GM23338 (cell line): ENCODE results near the gene ITFG1. TPM values are rescaled to one million over a fixed set of nuclear protein-coding genes. Genes with fewer than 3 reads are reported as not detected.

Experiments used
- ATAC-seq: fragments of 200-7000 bp; cut with Tn5 transposase; 3 replicates; pipeline ENCODE4 v1.9.1; 2020
- DNase-seq: peaks from one replicate; pipeline ENCODE4 v3.0.0-alpha.2; 2015; ENCODE audit warnings: low spot score
- H2AFZ ChIP-seq: fragments of 200-600 bp; sonication (generic); 2 replicates; pipeline ENCODE4 v1.8.0; 2016; ENCODE audit warnings: antibody characterized with exemption, mild to moderate bottlenecking, moderate library complexity
- H3F3A ChIP-seq: fragments of 200-600 bp; sonication (generic); replicated peaks from 2 replicates; pipeline ENCODE4 v1.8.0; 2017; ENCODE audit warnings: antibody characterized with exemption, mixed run types, low read depth
- H3K27ac ChIP-seq: fragments of 200-600 bp; sonication (generic); 2 replicates; pipeline ENCODE4 v1.6.1; 2016; ENCODE audit warnings: low read depth
- H3K27me3 ChIP-seq: fragments of 200-600 bp; sonication (generic); 2 replicates; pipeline ENCODE4 v1.8.0; 2016; ENCODE audit warnings: mild to moderate bottlenecking, mixed run types, moderate library complexity; ENCODE audit not compliant: insufficient read depth
- H3K36me3 ChIP-seq: fragments of 200-600 bp; sonication (generic); 2 replicates; pipeline ENCODE4 v1.8.0; 2016; ENCODE audit warnings: mild to moderate bottlenecking; ENCODE audit not compliant: insufficient read depth
- H3K4me1 ChIP-seq: fragments of 200-600 bp; sonication (generic); 2 replicates; pipeline ENCODE4 v1.8.0; 2016; ENCODE audit warnings: mild to moderate bottlenecking, moderate library complexity; ENCODE audit not compliant: insufficient read depth
- H3K4me2 ChIP-seq: fragments of 200-600 bp; sonication (generic); 2 replicates; pipeline ENCODE4 v1.7.1; 2017; ENCODE audit warnings: mixed run types
- H3K4me3 ChIP-seq: fragments of 200-600 bp; sonication (generic); 2 replicates; pipeline ENCODE4 v1.6.1; 2016; ENCODE audit warnings: mixed run types
- H3K79me2 ChIP-seq: fragments of 200-600 bp; sonication (generic); replicated peaks from 2 replicates; pipeline ENCODE4 v1.8.0; 2017; ENCODE audit warnings: mild to moderate bottlenecking; ENCODE audit not compliant: insufficient read depth
- H3K9me2 ChIP-seq: fragments of 200-600 bp; sonication (generic); 2 replicates; pipeline ENCODE4 v1.8.0; 2017; ENCODE audit not compliant: insufficient read depth
- H4K20me1 ChIP-seq: fragments of 200-600 bp; sonication (generic); replicated peaks from 2 replicates; pipeline ENCODE4 v1.8.0; 2017; ENCODE audit warnings: mild to moderate bottlenecking; ENCODE audit not compliant: insufficient read depth
- H3K27ac Mint-ChIP-seq: 2 replicates; pipeline ENCODE4 v1.8.0; 2020; ENCODE audit warnings: inconsistent platforms, mild to moderate bottlenecking, moderate library complexity, mixed read lengths
- H3K27me3 Mint-ChIP-seq: 3 replicates; pipeline ENCODE4 v1.8.0; 2022; ENCODE audit warnings: low read depth, mild to moderate bottlenecking, moderate library complexity, mixed read lengths, inconsistent platforms; ENCODE audit not compliant: insufficient read depth, poor library complexity
- H3K36me3 Mint-ChIP-seq: 3 replicates; pipeline ENCODE4 v1.8.0; 2021; ENCODE audit warnings: low read depth, mild to moderate bottlenecking, inconsistent platforms, moderate library complexity, mixed read lengths
- H3K4me1 Mint-ChIP-seq: 3 replicates; pipeline ENCODE4 v1.8.0; 2020; ENCODE audit warnings: mild to moderate bottlenecking, inconsistent platforms, mixed read lengths
- H3K4me3 Mint-ChIP-seq: 3 replicates; pipeline ENCODE4 v1.8.0; 2021; ENCODE audit warnings: moderate library complexity, mild to moderate bottlenecking, inconsistent platforms, mixed read lengths
- H3K9me3 Mint-ChIP-seq: 3 replicates; pipeline ENCODE4 v1.8.0; 2020; ENCODE audit warnings: moderate library complexity, mild to moderate bottlenecking, inconsistent platforms, mixed read lengths
- CREB1 ChIP-seq: fragments of 250-450 bp; sonication (Bioruptor Pico); IDR thresholded peaks from 2 replicates; pipeline ENCODE4 v1.5.0; 2020; ENCODE audit warnings: low read depth, mild to moderate bottlenecking, moderate library complexity
- EZH2 ChIP-seq: fragments of 200-600 bp; sonication (generic); IDR thresholded peaks from one replicate; pipeline ENCODE4 v1.8.0; 2017; ENCODE audit warnings: antibody characterized with exemption, mild to moderate bottlenecking, low read depth; ENCODE audit not compliant: unreplicated experiment
- EZH2phosphoT487 ChIP-seq: fragments of 200-600 bp; sonication (generic); IDR thresholded peaks from one replicate; pipeline ENCODE4 v1.8.1; 2018; ENCODE audit warnings: antibody characterized with exemption; ENCODE audit not compliant: unreplicated experiment
- JUNB ChIP-seq: IDR thresholded peaks from one replicate; pipeline ENCODE4 v1.6.1; 2016; ENCODE audit warnings: antibody characterized with exemption; ENCODE audit not compliant: unreplicated experiment
- NANOG ChIP-seq: IDR thresholded peaks from 2 replicates; pipeline ENCODE4 v1.6.1; 2016; ENCODE audit warnings: antibody characterized with exemption, borderline replicate concordance
- POLR2AphosphoS5 ChIP-seq: IDR thresholded peaks from 2 replicates; pipeline ENCODE4 v1.6.1; 2016; ENCODE audit warnings: antibody characterized with exemption, low read depth
- STAT1 ChIP-seq: IDR thresholded peaks from one replicate; pipeline ENCODE4 v1.6.1; 2016; ENCODE audit warnings: antibody characterized with exemption; ENCODE audit not compliant: unreplicated experiment
- ZNF114 ChIP-seq: fragments of 250-450 bp; sonication (Bioruptor Pico); IDR thresholded peaks from 2 replicates; pipeline ENCODE4 v1.5.0; 2020; ENCODE audit warnings: mild to moderate bottlenecking, moderate library complexity
- ZNF331 ChIP-seq: fragments of 250-450 bp; sonication (Bioruptor Pico); IDR thresholded peaks from 2 replicates; pipeline ENCODE4 v1.5.0; 2020; ENCODE audit warnings: low read depth, mild to moderate bottlenecking, moderate library complexity
- polyA plus RNA-seq: library from polyadenylated mRNA; unstranded; fragments of >200 nt; fragmentation: Nextera tagmentation; extraction: Ambion mirVana; gene quantifications from 2 replicates; pipeline ENCODE4 v1.2.1, GENCODE V29; 2016
- total RNA-seq: library from RNA; depleted of rRNA; stranded (reverse); fragments of >200 nt; shearing (Covaris generic); gene quantifications from 2 replicates; pipeline ENCODE4 v1.2.3, GENCODE V29; 2014
- TF ChIP-seq, protein P1 (sequence below), 2 experiments: fragments of 200-600 bp in 1 of 2; sonication (generic) in 1 of 2; conservative IDR thresholded peaks; 2 replicates each; pipeline versions ENCODE4 v1.5.1 to v1.6.1; 2016 to 2017; ENCODE audit warnings: antibody characterized with exemption in 2 of 2, low read depth in 2 of 2, mild to moderate bottlenecking in 2 of 2, moderate library complexity in 1 of 2
- TF ChIP-seq, protein P2 (sequence below): fragments of 250-450 bp; sonication (Bioruptor Pico); IDR thresholded peaks from 2 replicates; pipeline ENCODE4 v1.5.0; 2020; ENCODE audit warnings: mild to moderate bottlenecking, moderate library complexity
- TF ChIP-seq, protein P3 (sequence below): IDR thresholded peaks from one replicate; pipeline ENCODE4 v1.6.1; 2018; ENCODE audit warnings: antibody characterized with exemption; ENCODE audit not compliant: unreplicated experiment
- TF ChIP-seq, protein P4 (sequence below): IDR thresholded peaks from 2 replicates; pipeline ENCODE4 v1.6.1; 2016; ENCODE audit warnings: antibody characterized with exemption

The ITFG1 gene
- total and polyA plus RNA-seq, 2 experiments from 2014 or later, result 18.5 to 26.9 TPM

DNA sequence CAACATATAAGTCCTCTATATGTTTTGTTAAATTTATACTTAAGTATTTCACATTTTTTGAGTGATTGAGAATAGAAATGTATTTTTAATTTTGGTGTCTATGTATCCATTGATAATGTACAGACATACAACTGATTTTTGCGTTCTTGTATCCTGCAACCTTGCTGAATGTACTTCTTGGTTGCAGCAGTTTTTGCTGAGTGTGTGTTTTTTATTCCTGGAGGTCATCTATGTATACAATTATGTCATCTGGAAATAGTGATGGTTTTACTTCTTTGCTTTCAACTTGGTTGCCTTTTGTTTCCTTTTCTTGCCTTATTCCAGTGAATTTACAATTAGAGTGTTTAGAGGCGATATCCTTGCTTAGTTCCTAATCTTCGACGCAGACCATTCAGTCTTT is 249.6 kb downstream of the ITFG1 start:
- ATAC-seq (no peak), DNase-seq (no peak)
- Histone ChIP-seq H2AFZ (no peak overlapping the region), H3K36me3 (no peaks in the 10 kb centered on the region), H3K79me2 (no peaks in the 10 kb centered on the region), H3K4me3 (no peak overlapping the region), H3K27me3 (no peaks in the 10 kb centered on the region), H3K4me1 (no peaks in the 10 kb centered on the region), H3K27ac (no peak overlapping the region), H3K4me2 (no peak overlapping the region), H3K9me2 (no peaks in the 10 kb centered on the region), H3F3A (no peaks in the 10 kb centered on the region), H4K20me1 (no peaks in the 10 kb centered on the region)
- H3K27ac Mint-ChIP-seq, result no peak overlapping the region
- no peaks in the 10 kb centered on the region for H3K4me1 Mint-ChIP-seq
- no peaks in the 10 kb centered on the region for H3K9me3 Mint-ChIP-seq
- H3K36me3 Mint-ChIP-seq, result no peaks in the 10 kb centered on the region
- H3K4me3 Mint-ChIP-seq, result no peak overlapping the region
- TF ChIP-seq STAT1 (no peak), EZH2phosphoT487 (no peak), CREB1 (CRISPR knock-in tag) (no peak), JUNB (no peak), NANOG (no peak), EZH2 (no peak), ZNF114 (CRISPR knock-in tag) (no peak), ZNF331 (CRISPR knock-in tag) (no peak), POLR2AphosphoS5 (no peak)
- TF ChIP-seq, protein P1, sequence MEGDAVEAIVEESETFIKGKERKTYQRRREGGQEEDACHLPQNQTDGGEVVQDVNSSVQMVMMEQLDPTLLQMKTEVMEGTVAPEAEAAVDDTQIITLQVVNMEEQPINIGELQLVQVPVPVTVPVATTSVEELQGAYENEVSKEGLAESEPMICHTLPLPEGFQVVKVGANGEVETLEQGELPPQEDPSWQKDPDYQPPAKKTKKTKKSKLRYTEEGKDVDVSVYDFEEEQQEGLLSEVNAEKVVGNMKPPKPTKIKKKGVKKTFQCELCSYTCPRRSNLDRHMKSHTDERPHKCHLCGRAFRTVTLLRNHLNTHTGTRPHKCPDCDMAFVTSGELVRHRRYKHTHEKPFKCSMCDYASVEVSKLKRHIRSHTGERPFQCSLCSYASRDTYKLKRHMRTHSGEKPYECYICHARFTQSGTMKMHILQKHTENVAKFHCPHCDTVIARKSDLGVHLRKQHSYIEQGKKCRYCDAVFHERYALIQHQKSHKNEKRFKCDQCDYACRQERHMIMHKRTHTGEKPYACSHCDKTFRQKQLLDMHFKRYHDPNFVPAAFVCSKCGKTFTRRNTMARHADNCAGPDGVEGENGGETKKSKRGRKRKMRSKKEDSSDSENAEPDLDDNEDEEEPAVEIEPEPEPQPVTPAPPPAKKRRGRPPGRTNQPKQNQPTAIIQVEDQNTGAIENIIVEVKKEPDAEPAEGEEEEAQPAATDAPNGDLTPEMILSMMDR (conservative IDR thresholded peaks at IDR 0.05; ENCODE audit: low read depth in 2 of 2), result no peak
- TF ChIP-seq, protein P2, sequence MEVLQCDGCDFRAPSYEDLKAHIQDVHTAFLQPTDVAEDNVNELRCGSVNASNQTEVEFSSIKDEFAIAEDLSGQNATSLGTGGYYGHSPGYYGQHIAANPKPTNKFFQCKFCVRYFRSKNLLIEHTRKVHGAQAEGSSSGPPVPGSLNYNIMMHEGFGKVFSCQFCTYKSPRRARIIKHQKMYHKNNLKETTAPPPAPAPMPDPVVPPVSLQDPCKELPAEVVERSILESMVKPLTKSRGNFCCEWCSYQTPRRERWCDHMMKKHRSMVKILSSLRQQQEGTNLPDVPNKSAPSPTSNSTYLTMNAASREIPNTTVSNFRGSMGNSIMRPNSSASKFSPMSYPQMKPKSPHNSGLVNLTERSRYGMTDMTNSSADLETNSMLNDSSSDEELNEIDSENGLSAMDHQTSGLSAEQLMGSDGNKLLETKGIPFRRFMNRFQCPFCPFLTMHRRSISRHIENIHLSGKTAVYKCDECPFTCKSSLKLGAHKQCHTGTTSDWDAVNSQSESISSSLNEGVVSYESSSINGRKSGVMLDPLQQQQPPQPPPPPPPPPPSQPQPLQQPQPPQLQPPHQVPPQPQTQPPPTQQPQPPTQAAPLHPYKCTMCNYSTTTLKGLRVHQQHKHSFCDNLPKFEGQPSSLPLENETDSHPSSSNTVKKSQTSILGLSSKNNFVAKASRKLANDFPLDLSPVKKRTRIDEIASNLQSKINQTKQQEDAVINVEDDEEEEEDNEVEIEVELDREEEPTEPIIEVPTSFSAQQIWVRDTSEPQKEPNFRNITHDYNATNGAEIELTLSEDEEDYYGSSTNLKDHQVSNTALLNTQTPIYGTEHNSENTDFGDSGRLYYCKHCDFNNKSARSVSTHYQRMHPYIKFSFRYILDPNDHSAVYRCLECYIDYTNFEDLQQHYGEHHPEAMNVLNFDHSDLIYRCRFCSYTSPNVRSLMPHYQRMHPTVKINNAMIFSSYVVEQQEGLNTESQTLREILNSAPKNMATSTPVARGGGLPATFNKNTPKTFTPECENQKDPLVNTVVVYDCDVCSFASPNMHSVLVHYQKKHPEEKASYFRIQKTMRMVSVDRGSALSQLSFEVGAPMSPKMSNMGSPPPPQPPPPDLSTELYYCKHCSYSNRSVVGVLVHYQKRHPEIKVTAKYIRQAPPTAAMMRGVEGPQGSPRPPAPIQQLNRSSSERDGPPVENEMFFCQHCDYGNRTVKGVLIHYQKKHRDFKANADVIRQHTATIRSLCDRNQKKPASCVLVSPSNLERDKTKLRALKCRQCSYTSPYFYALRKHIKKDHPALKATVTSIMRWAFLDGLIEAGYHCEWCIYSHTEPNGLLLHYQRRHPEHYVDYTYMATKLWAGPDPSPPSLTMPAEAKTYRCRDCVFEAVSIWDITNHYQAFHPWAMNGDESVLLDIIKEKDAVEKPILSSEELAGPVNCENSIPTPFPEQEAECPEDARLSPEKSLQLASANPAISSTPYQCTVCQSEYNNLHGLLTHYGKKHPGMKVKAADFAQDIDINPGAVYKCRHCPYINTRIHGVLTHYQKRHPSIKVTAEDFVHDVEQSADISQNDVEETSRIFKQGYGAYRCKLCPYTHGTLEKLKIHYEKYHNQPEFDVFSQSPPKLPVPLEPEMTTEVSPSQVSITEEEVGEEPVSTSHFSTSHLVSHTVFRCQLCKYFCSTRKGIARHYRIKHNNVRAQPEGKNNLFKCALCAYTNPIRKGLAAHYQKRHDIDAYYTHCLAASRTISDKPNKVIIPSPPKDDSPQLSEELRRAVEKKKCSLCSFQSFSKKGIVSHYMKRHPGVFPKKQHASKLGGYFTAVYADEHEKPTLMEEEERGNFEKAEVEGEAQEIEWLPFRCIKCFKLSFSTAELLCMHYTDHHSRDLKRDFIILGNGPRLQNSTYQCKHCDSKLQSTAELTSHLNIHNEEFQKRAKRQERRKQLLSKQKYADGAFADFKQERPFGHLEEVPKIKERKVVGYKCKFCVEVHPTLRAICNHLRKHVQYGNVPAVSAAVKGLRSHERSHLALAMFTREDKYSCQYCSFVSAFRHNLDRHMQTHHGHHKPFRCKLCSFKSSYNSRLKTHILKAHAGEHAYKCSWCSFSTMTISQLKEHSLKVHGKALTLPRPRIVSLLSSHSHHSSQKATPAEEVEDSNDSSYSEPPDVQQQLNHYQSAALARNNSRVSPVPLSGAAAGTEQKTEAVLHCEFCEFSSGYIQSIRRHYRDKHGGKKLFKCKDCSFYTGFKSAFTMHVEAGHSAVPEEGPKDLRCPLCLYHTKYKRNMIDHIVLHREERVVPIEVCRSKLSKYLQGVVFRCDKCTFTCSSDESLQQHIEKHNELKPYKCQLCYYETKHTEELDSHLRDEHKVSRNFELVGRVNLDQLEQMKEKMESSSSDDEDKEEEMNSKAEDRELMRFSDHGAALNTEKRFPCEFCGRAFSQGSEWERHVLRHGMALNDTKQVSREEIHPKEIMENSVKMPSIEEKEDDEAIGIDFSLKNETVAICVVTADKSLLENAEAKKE (CRISPR knock-in tag), result no peak
- TF ChIP-seq, protein P3, sequence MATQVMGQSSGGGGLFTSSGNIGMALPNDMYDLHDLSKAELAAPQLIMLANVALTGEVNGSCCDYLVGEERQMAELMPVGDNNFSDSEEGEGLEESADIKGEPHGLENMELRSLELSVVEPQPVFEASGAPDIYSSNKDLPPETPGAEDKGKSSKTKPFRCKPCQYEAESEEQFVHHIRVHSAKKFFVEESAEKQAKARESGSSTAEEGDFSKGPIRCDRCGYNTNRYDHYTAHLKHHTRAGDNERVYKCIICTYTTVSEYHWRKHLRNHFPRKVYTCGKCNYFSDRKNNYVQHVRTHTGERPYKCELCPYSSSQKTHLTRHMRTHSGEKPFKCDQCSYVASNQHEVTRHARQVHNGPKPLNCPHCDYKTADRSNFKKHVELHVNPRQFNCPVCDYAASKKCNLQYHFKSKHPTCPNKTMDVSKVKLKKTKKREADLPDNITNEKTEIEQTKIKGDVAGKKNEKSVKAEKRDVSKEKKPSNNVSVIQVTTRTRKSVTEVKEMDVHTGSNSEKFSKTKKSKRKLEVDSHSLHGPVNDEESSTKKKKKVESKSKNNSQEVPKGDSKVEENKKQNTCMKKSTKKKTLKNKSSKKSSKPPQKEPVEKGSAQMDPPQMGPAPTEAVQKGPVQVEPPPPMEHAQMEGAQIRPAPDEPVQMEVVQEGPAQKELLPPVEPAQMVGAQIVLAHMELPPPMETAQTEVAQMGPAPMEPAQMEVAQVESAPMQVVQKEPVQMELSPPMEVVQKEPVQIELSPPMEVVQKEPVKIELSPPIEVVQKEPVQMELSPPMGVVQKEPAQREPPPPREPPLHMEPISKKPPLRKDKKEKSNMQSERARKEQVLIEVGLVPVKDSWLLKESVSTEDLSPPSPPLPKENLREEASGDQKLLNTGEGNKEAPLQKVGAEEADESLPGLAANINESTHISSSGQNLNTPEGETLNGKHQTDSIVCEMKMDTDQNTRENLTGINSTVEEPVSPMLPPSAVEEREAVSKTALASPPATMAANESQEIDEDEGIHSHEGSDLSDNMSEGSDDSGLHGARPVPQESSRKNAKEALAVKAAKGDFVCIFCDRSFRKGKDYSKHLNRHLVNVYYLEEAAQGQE, result no peak
- TF ChIP-seq, protein P4, sequence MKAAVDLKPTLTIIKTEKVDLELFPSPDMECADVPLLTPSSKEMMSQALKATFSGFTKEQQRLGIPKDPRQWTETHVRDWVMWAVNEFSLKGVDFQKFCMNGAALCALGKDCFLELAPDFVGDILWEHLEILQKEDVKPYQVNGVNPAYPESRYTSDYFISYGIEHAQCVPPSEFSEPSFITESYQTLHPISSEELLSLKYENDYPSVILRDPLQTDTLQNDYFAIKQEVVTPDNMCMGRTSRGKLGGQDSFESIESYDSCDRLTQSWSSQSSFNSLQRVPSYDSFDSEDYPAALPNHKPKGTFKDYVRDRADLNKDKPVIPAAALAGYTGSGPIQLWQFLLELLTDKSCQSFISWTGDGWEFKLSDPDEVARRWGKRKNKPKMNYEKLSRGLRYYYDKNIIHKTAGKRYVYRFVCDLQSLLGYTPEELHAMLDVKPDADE, result no peak
- H3K27me3 Mint-ChIP-seq, result peaks cover 2% of the 10 kb centered on the region
